BE2C (cell line): ENCODE results near the gene HIRIP3.
A peak's percentile ranks its signal among the peaks of the same experiment; 100 is the strongest.

Experiments
- DNase-seq: peaks from one replicate; pipeline ENCODE4 v3.0.0-alpha.2; 2020
- H3K27me3 ChIP-seq: fragments of 250-450 bp; sonication (Bioruptor Pico); 2 replicates; pipeline ENCODE4 v1.5.1; 2020; ENCODE audit warnings: mild to moderate bottlenecking
- H3K36me3 ChIP-seq: fragments of 250-450 bp; sonication (Bioruptor Pico); 2 replicates; pipeline ENCODE4 v1.5.1; 2020; ENCODE audit warnings: mild to moderate bottlenecking
- H3K4me1 ChIP-seq: fragments of 250-450 bp; sonication (Bioruptor Pico); 2 replicates; pipeline ENCODE4 v1.5.1; 2020
- H3K4me3 ChIP-seq: 2 replicates; pipeline ENCODE4 v1.5.1; 2011; ENCODE audit warnings: low read depth, low read length
- H3K9me3 ChIP-seq: fragments of 250-450 bp; sonication (Bioruptor Pico); 2 replicates; pipeline ENCODE4 v1.5.1; 2020
- TF ChIP-seq, protein P1 (sequence below): IDR thresholded peaks from 2 replicates; pipeline ENCODE4 v1.5.1; 2012; ENCODE audit warnings: mild to moderate bottlenecking, low read depth, low read length

The HIRIP3 gene

GRCh38 chr16:30006095-30006473, 10.7 kb upstream of the HIRIP3 start:
- no peaks in the 10 kb centered on the region for H3K9me3 ChIP-seq
- H3K27me3 ChIP-seq: no peaks in the 10 kb centered on the region
- DNase-seq: no peak
- H3K36me3 ChIP-seq: peaks cover 4% of the 10 kb centered on the region; the same call in 1 of the 2 replicates
- H3K4me1 ChIP-seq: peaks cover 3% of the 10 kb centered on the region; the same call in 1 of the 2 replicates
- H3K4me3 ChIP-seq: no peak overlapping the region
- TF ChIP-seq, protein P1, sequence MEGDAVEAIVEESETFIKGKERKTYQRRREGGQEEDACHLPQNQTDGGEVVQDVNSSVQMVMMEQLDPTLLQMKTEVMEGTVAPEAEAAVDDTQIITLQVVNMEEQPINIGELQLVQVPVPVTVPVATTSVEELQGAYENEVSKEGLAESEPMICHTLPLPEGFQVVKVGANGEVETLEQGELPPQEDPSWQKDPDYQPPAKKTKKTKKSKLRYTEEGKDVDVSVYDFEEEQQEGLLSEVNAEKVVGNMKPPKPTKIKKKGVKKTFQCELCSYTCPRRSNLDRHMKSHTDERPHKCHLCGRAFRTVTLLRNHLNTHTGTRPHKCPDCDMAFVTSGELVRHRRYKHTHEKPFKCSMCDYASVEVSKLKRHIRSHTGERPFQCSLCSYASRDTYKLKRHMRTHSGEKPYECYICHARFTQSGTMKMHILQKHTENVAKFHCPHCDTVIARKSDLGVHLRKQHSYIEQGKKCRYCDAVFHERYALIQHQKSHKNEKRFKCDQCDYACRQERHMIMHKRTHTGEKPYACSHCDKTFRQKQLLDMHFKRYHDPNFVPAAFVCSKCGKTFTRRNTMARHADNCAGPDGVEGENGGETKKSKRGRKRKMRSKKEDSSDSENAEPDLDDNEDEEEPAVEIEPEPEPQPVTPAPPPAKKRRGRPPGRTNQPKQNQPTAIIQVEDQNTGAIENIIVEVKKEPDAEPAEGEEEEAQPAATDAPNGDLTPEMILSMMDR: no peak

- Histone ChIP-seq H3K4me3 (peak overlapping the region; percentile 26; the same call in 1 of the 2 replicates), H3K4me1 (peaks cover 3% of the 10 kb centered on the region; the same call in 1 of the 2 replicates), H3K36me3 (peaks cover 4% of the 10 kb centered on the region; the same call in 1 of the 2 replicates), H3K27me3 (no peaks in the 10 kb centered on the region), H3K9me3 (no peaks in the 10 kb centered on the region)
- TF ChIP-seq, protein P1: peak; percentile 88
- DNase-seq: peak; percentile 73
Measured at GRCh38 chr16:30005341-30006094, 10.1 kb upstream of the HIRIP3 start.

DNA sequence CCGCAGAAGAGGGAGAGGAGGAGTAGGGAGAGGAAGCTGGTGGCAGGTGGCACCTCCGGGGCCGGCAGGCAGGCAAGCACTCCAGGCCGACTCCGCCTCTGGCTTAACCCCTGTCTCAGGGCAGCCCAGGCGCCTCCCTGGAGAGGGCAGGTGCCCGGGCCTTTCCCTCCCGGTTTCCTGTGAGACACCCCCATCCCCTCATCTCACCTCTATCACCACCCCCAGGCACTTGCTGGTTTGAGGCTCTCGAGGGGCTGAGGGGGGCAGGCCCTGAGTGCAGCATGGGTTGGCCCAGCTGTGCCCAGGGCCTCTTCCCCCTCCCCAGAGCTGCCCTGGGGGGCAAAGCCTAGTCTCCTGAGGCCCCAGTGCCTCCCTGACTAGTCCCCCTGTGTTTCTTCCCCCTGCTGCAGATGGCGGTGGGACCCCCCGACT, 9.4 kb upstream of the HIRIP3 start:
- TF ChIP-seq, protein P1: no peak
- Histone ChIP-seq H3K9me3 (no peaks in the 10 kb centered on the region), H3K36me3 (peaks cover 4% of the 10 kb centered on the region; the same call in 1 of the 2 replicates), H3K4me3 (no peak overlapping the region), H3K4me1 (peaks cover 3% of the 10 kb centered on the region; the same call in 1 of the 2 replicates), H3K27me3 (no peaks in the 10 kb centered on the region)
- peak; percentile 40 for DNase-seq

DNA sequence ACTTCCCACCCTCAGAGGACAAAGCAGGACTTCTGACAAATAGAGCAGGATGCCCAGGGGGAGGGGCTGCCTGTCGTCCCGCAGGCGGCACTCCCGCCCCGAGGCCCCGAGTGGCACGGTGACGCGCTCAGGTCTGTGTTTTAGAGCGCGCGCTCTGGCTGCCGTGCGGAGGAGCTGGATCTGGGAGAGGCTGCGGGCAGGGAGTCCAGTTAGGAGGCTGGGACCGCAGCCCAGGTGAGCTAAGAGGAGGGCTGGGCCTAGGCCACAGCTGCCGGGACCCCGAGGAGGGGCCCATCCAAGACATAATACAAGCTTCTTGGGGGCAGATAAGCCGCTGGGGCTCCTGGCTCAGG, 9.0 kb upstream of the HIRIP3 start:
- peaks cover 3% of the 10 kb centered on the region; the same call in 1 of the 2 replicates for H3K4me1 ChIP-seq
- H3K36me3 ChIP-seq: peaks cover 4% of the 10 kb centered on the region; the same call in 1 of the 2 replicates
- DNase-seq: peak; percentile 50
- no peaks in the 10 kb centered on the region for H3K9me3 ChIP-seq
- TF ChIP-seq, protein P1: no peak
- no peaks in the 10 kb centered on the region for H3K27me3 ChIP-seq
- H3K4me3 ChIP-seq: no peak overlapping the region

- no peaks in the 10 kb centered on the region for H3K27me3 ChIP-seq
- peaks cover 4% of the 10 kb centered on the region; the same call in 1 of the 2 replicates for H3K36me3 ChIP-seq
- TF ChIP-seq, protein P1: no peak
- peak; percentile 7 for DNase-seq
- no peak overlapping the region for H3K4me3 ChIP-seq
- H3K4me1 ChIP-seq: peaks cover 3% of the 10 kb centered on the region; the same call in 1 of the 2 replicates
- no peaks in the 10 kb centered on the region for H3K9me3 ChIP-seq
Measured at GRCh38 chr16:30003670-30004423, 8.4 kb upstream of the HIRIP3 start.
